Endothelial cell of umbilical vein (primary cell): ENCODE results near the gene IGSF10. TPM values are rescaled to one million over a fixed set of nuclear protein-coding genes. Genes with fewer than 3 reads are reported as not detected.

ENCODE experiments used
- BruUV-seq: library from RNA; stranded (reverse); fragments of 400-500 nt; replicated peaks from 2 replicates; lab custom pipeline; 2021; lab: Mats Ljungman, UMichigan
- CTCF ChIA-PET: fragments of 300-600, 350-600 bp; sonication (Branson Sonifier 250); formaldehyde crosslinking; loops from one replicate; lab custom pipeline; 2021; ENCODE audit warnings: antibody characterized with exemption, inconsistent platforms; lab: Charles Lee
- POLR2A ChIA-PET: fragments of 300-600, 350-600 bp; sonication (Branson Sonifier 250); formaldehyde crosslinking; loops from one replicate; lab custom pipeline; 2021; ENCODE audit warnings: antibody characterized with exemption, inconsistent platforms; lab: Charles Lee
- DNase-seq: peaks from one replicate; pipeline ENCODE4 v3.0.0-alpha.2; 2011; ENCODE audit warnings: low read depth, low spot score
- FAIRE-seq: peaks from 2 replicates; lab custom pipeline; 2011; peaks lifted over from hg19 to GRCh38; lab: Jason Lieb, UNC
- H2AFZ ChIP-seq: 2 replicates; pipeline ENCODE4 v1.6.0; 2012; ENCODE audit warnings: low read depth, low read length, control low read depth, inconsistent platforms
- H3K27ac ChIP-seq: 2 replicates; pipeline ENCODE4 v1.5.1; 2011; ENCODE audit warnings: low read depth, mild to moderate bottlenecking, control low read depth, low read length, moderate library complexity; ENCODE audit not compliant: insufficient read depth
- H3K27me3 ChIP-seq, 2 experiments: 2 replicates each; pipeline versions ENCODE4 v1.6.0 to v1.6.1; 2011; ENCODE audit warnings: low read length in 2 of 2, mixed read lengths in 1 of 2; ENCODE audit not compliant: control insufficient read depth in 2 of 2, insufficient read depth in 2 of 2
- H3K36me3 ChIP-seq, 2 experiments: 2 replicates in 1 of 2; 3 replicates in 1 of 2; pipeline ENCODE4 v1.5.1; 2011; ENCODE audit warnings: low read length in 2 of 2, mild to moderate bottlenecking in 1 of 2, moderate library complexity in 1 of 2; ENCODE audit not compliant: control insufficient read depth in 2 of 2, insufficient read depth in 2 of 2; ENCODE audit errors: extremely low read depth in 1 of 2
- H3K4me1 ChIP-seq: 3 replicates; pipeline ENCODE4 v1.5.1; 2011; ENCODE audit warnings: mild to moderate bottlenecking, low read length; ENCODE audit not compliant: control insufficient read depth, insufficient read depth; ENCODE audit errors: extremely low read depth
- H3K4me2 ChIP-seq: 2 replicates; pipeline ENCODE4 v1.6.1; 2011; ENCODE audit warnings: low read length, control low read depth, mixed read lengths; ENCODE audit not compliant: insufficient read depth
- H3K4me3 ChIP-seq, 3 experiments: fragments of 200-600 bp in 1 of 3; sonication (generic), shearing (Covaris generic) in 1 of 3; replicated peaks in 1 of 3; 2 replicates each; pipeline ENCODE4 v1.5.1; 2011 to 2016; ENCODE audit warnings: control low read depth in 3 of 3, low read length in 3 of 3, mild to moderate bottlenecking in 2 of 3, inconsistent platforms in 1 of 3, low read depth in 1 of 3, moderate library complexity in 1 of 3; ENCODE audit not compliant: insufficient read depth in 1 of 3
- H3K79me2 ChIP-seq: 2 replicates; pipeline ENCODE4 v1.6.0; 2012; ENCODE audit warnings: low read length, inconsistent platforms; ENCODE audit not compliant: control insufficient read depth, insufficient read depth
- H3K9ac ChIP-seq: replicated peaks from 2 replicates; pipeline ENCODE3; 2011; ENCODE audit warnings: low read length, control low read depth; ENCODE audit not compliant: insufficient read depth; ENCODE audit errors: extremely low read depth
- H3K9me1 ChIP-seq: replicated peaks from 3 replicates; pipeline ENCODE4 v1.6.0; 2011; ENCODE audit warnings: mild to moderate bottlenecking, low read length; ENCODE audit not compliant: control insufficient read depth, insufficient read depth; ENCODE audit errors: extremely low read depth
- H3K9me3 ChIP-seq: replicated peaks from 2 replicates; pipeline ENCODE4 v1.5.1; 2012; ENCODE audit warnings: low read length, inconsistent platforms; ENCODE audit not compliant: control insufficient read depth, insufficient read depth
- H4K20me1 ChIP-seq: replicated peaks from 2 replicates; pipeline ENCODE3; 2011; ENCODE audit warnings: mild to moderate bottlenecking, low read length; ENCODE audit not compliant: control insufficient read depth, insufficient read depth; ENCODE audit errors: extremely low read depth
- CTCF ChIP-seq, 2 donors: IDR thresholded peaks; 1 replicate in 1 of 2; 2 replicates in 1 of 2; pipeline ENCODE4 v1.5.1; 2011; ENCODE audit warnings: low read length in 2 of 2, mild to moderate bottlenecking in 2 of 2, moderate library complexity in 2 of 2, control low read depth in 1 of 2, inconsistent platforms in 1 of 2, low read depth in 1 of 2; ENCODE audit not compliant: insufficient read depth in 1 of 2; ENCODE audit errors: extremely low read depth in 1 of 2
- EZH2 ChIP-seq: IDR thresholded peaks from 2 replicates; pipeline ENCODE4 v1.6.1; 2012; ENCODE audit warnings: borderline replicate concordance, low read depth, mild to moderate bottlenecking, moderate library complexity, low read length, inconsistent platforms; ENCODE audit not compliant: severe bottlenecking
- FOS ChIP-seq: IDR thresholded peaks from 2 replicates; pipeline ENCODE4 v1.6.1; 2011; ENCODE audit warnings: mild to moderate bottlenecking, low read length, moderate library complexity, borderline replicate concordance; ENCODE audit not compliant: insufficient read depth
- GATA2 ChIP-seq: IDR thresholded peaks from 2 replicates; pipeline ENCODE4 v1.7.0; 2011; ENCODE audit warnings: low read depth, mild to moderate bottlenecking, moderate library complexity, mixed read lengths, low read length; ENCODE audit not compliant: insufficient read length, insufficient read depth
- JUN ChIP-seq: IDR thresholded peaks from 2 replicates; pipeline ENCODE4 v1.6.1; 2011; ENCODE audit warnings: borderline replicate concordance, low read depth; ENCODE audit not compliant: insufficient read length, insufficient read depth
- MYC ChIP-seq: IDR thresholded peaks from one replicate; pipeline ENCODE4 v1.6.1; 2011; ENCODE audit warnings: mild to moderate bottlenecking, low read depth, low read length
- POLR2A ChIP-seq: IDR thresholded peaks from 2 replicates; pipeline ENCODE4 v1.6.1; 2012; ENCODE audit warnings: low read depth, mild to moderate bottlenecking, control low read depth, low read length
- POLR2AphosphoS5 ChIP-seq: IDR thresholded peaks from 2 replicates; pipeline ENCODE4 v1.6.1; 2012; ENCODE audit warnings: low read depth, mild to moderate bottlenecking, control low read depth, low read length, moderate library complexity; ENCODE audit not compliant: insufficient read depth
- dilution Hi-C: fragments of 300-500 bp; cut with MboI; formaldehyde crosslinking; loops from one replicate; pipeline ENCODE4 v1.15.0; 2019; ENCODE audit warnings: low sequenced_read_pairs; ENCODE audit not compliant: extremely low pct_ligation_motif_present
- intact Hi-C: fragments of 100-400 bp; cut with micrococcal nuclease; formaldehyde crosslinking; loops from one replicate; pipeline ENCODE4 v1.10.0; 2022
- polyA plus RNA-seq, 4 experiments: library from polyadenylated mRNA; depleted of rRNA in 3 of 4; stranded (reverse) in 3 of 4; unstranded in 1 of 4; fragments of >200 nt; gene quantifications; 2 replicates each; pipeline versions ENCODE4 v1.2.1 to v1.2.3, GENCODE V29; 2011 to 2012; ENCODE audit warnings: missing spikeins in 1 of 4
- total RNA-seq: library from RNA; stranded (reverse); gene quantifications from 2 replicates; pipeline ENCODE4 v1.2.3, GENCODE V29; 2021
- TF ChIP-seq, protein P1 (sequence below): IDR thresholded peaks from 2 replicates; pipeline ENCODE4 v1.6.1; 2011; ENCODE audit not compliant: insufficient read depth, insufficient read length

Gene IGSF10
- total and polyA plus RNA-seq, 2 donors (not counting 3 experiments of a cell fraction or from before 2014, with no cell fraction given), result 0.01 TPM; not detected in 1

GRCh38 chr3:151428386-151428785, 32.5 kb downstream of the IGSF10 start:
- no peak overlapping the region for H3K4me3 ChIP-seq
- H3K4me1 ChIP-seq, result no peaks in the 10 kb centered on the region
- no peaks in the 10 kb centered on the region for H4K20me1 ChIP-seq
- H3K79me2 ChIP-seq, result no peaks in the 10 kb centered on the region
- dilution Hi-C loops, result no loop called here
- no peaks in the 10 kb centered on the region for H3K36me3 ChIP-seq
- no peak for FAIRE-seq
- no peaks in the 10 kb centered on the region for H3K9me1 ChIP-seq
- intact Hi-C loops, result no loop called here
- CTCF ChIA-PET, result no interaction called here
- no peaks in the 10 kb centered on the region for H3K9me3 ChIP-seq
- no peak overlapping the region for H3K4me2 ChIP-seq
- TF ChIP-seq GATA2 (no peak), POLR2AphosphoS5 (no peak), MYC (no peak), FOS (no peak), JUN (no peak), CTCF (IDR thresholded peaks at IDR 0.05; ENCODE audit: extremely low read depth in 1 of 2, insufficient read depth in 1 of 2, low read depth in 1 of 2, low read length in 2 of 2) (no peak), EZH2 (no peak), POLR2A (no peak)
- TF ChIP-seq, protein P1, sequence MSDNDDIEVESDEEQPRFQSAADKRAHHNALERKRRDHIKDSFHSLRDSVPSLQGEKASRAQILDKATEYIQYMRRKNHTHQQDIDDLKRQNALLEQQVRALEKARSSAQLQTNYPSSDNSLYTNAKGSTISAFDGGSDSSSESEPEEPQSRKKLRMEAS, result no peak
- H3K9ac ChIP-seq, result no peak overlapping the region
- DNase-seq, result no peak
- H2AFZ ChIP-seq, result no peak overlapping the region
- POLR2A ChIA-PET, result no interaction called here
- BruUV-seq, result no TSS peak
- no peak overlapping the region for H3K27ac ChIP-seq
- H3K27me3 ChIP-seq, result no peaks in the 10 kb centered on the region
